ENCODE results near the gene AKR1D1.
"Not testable (repeated sequence)": the region's sequence is repeated elsewhere in the genome, so short reads cannot be mapped to it uniquely, and the experiment has no call there.

AKR1D1 gene

DNA sequence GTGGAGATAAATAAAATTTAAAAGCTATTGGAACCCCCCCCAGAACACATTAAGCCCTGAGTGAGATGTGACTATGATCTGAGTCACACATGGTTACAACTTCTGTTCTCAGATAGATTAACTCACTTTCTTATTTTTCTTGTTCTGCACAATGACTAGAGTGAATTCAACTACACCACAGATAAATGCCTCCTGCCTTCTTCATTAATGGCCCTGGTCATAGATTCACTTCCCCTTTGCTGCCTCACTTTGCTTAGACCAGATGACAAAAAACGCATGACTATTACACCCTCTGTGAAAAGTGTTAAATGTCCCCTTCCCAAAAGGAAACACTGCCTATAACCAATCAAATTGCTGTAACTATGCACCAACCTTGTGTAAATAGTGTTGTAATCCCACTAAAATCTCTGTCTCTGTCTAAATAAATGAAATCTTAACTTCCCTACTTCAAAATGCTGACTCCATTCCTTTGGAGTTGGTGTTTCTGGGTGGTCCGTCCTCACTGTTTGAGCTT lies 49.4 kb downstream of the AKR1D1 start:
- no peak for DNase-seq

DNA sequence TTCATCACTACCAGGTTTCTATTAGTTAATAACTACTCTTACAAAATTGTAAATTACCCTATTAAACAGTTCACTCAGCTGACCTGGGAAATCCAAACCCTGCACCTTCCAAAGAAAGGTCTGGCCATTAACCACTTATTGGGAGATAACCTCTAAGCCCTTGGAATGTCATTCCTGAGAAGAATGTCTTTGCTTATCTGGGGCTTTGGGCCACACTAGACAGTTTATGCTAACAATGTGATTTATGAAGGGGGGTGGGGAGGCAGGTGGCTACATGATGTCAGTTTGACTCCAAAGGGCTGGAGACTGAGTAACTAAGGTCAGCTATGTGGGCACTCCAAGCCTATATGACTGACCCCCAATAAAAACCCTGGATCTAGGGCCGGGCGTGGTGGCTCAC lies 50.7 kb downstream of the AKR1D1 start:
- DNase-seq, result no peak

DNA sequence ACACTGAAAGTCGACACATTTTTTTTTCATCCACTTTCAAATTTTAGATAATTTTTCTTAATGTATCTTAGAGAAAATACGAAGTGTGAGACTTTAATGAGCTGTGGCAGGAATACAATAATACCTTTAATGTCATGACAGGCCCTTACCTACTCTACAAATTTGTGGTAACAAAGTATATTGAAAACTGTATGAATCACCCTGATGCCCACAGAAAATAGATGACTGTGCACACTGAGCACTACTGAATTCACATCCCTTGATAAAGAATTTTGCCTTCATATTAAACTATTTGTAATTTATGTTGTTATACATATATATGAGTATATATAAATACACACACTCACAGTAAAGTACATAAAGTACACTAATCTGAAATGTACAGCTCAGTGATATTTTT lies 51.7 kb downstream of the AKR1D1 start:
- no peak for DNase-seq

DNA sequence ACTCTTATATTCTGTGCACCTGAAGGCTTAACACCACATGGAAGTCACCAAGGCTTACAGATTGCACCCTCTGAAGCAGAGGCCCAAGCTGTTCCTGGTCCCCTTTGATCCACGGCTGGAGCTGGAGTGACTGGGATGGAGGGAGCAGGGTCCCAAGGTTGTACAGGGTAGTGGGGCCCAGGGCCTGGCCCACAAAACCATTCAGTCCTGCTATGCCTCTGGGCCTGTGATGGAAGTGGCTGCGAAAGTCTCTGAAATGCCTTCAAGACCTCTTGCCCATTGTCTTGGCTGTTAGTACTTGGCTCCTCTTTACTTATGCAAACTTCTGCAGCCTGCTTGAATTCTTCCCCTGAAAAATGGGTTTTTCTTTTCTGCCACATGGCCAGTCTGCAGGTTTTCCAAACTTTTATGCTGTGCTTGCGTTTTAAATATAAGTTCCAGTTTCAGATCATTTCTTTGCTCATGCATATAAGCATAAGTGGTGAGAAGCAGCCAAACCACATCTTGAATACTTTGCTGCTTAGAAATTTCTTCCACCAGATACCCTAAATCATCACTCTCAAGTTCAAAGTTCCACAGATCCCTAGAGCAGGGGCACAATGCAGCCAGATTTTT lies 53.4 kb downstream of the AKR1D1 start:
- DNase-seq, result no peak

DNA sequence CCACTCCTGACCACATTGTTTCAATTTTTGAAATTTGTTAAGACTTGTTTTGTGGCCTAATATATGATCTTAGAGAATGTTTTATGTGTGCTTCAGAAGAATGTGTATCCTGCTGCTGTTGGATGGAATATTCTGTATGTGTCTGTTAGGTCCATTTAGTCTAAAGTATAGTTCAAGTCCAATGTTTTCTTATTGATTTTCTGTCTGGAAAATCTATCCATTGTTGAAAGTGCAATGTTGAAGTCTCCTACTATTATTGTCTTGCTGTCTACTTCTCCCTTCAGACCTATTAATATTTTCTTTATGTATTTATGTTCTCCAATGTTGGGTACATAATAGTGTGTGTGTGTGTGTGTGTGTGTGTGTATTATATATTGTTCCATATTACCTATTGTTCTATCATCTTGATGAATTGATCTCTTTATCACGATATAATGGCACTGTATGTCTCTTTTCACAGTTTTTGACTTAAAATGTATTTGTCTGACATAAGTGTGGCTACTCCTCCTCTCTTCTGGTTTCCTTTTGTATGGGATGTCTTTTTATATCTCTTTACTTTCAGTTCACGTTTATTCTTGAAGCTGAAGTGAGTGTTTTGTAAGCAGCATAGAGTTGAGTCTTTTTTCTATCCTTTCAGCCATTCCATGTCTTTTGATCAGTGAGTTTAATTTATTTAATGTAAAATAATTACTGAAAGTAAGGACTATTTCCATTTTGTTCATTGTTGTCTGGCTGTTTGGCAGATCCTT lies 61.3 kb downstream of the AKR1D1 start:
- no peak for DNase-seq

DNA sequence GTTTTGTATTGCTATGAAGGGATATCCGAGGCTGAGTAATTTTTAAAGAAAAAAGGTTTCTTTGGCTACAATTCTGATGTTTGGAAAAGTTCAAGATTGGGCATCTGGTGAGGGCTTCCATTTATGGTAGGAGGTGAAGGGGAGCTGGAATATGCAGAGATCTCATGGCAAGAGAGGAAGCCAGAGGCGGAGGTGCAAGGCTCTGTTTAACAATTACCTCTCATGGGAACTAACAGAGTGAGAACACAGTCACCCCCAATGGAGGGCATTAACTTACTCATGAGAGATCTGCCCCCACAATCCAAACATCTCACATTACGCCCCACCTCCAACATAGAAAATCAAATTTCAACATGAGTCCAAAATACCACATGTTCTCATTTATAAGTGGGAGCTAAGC lies 62.0 kb downstream of the AKR1D1 start:
- DNase-seq, result no peak

DNA sequence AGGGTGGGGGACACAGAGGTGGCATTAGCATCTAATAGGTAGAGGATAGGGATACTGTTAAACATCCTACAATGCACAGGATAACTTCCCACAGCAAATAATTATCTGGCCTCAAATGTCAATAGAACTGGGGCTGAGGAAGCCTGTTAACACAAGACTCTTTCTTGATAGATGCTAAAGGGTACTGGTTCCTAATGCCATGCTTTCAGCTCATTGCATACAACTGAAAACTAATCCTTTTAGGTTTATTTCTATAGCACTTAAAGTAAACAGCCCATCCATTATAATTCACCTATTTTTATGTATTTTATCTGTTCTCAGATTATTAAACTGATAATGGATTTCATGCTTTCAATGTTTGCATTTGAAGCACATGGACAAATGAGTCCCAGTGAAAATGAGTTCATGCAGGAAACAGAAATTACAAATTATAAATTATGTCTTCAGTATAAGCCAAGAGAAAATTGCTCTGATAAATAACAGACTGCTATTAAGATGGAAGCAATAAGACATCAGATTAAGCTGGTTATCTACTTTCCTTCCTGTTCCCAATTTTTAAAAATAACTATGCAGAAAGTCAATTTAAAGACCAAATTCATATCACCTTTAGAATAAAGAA lies 66.4 kb downstream of the AKR1D1 start:
- DNase-seq, result no peak

DNA sequence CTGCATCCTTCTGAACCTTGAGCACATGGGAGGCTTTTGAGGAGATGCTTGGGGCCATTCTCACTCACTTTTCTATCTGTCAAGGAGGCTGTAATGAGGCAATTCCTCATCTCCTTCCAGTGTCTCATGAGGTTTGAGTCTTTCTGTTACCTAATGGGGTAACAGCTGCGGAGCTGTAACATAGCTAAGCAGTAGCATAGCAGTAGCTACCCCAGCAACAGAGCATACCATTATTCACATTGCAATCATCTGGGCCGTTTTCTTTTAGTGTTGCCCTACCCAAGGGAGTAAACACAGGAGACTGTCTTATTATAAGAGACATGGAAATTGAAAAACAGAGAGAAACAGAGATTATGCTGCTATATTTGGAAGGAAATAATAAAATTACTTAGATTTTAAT lies 68.7 kb downstream of the AKR1D1 start:
- no peak for DNase-seq

DNA sequence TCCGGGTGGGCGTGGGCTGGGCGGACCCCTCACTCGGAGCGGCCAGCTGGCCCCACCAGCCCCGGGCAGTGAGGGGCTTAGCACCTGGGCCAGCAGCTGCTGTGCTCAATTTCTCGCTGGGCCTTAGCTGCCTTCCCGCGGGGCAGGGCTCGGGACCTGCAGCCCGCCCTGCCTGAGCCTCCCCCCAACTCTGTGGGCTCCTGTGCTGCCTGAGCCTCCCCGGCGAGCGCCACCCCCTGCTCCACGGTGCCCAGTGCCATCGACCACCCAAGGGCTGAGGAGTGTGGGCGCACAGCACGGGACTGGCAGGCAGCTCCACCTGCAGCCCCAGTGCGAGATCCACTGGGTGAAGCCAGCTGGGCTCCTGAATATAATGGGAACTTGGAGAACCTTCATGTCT lies 70.0 kb downstream of the AKR1D1 start:
- not testable (repeated sequence) for DNase-seq

DNA sequence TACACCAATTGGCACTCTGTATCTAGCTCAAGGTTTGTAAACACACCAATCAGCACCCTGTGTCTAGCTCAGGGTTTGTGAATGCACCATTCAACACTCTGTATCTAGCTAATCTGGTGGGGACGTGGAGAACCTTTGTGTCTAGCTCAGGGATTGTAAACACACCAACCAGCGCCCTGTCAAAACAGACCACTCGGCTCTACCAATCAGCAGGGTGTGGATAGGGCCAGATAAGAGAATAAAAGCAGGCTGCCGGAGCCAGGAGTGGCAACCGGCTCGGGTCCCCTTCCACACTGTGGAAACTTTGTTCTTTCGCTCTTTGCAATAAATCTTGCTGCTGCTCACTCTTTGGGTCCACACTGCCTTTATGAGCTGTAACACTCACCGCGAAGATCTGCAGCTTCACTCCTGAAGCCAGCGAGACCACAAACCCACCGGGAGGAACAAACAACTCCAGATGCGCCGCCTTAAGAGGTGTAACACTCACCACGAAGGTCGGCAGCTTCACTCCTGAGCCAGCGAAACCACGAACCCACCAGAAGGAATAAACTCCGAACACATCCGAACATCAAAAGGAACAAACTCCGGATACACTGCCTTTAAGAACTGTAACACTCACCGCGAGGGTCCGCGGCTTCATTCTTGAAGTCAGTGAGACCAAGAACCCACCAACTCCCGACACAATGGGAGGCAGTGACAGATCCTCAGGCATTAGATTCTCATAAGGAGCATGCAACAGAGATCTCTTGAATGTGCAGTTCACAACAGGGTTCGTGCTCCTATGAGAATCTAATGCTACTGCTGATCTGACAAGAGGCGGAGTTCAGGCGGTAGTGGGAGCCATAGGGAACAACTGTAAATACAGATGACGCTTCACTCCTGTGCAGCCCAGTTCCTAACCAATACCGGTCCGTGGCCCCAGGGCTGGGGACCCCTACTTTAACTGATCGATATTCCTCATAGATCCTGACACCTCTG lies 70.8 kb downstream of the AKR1D1 start:
- DNase-seq, result not testable (repeated sequence)

DNA sequence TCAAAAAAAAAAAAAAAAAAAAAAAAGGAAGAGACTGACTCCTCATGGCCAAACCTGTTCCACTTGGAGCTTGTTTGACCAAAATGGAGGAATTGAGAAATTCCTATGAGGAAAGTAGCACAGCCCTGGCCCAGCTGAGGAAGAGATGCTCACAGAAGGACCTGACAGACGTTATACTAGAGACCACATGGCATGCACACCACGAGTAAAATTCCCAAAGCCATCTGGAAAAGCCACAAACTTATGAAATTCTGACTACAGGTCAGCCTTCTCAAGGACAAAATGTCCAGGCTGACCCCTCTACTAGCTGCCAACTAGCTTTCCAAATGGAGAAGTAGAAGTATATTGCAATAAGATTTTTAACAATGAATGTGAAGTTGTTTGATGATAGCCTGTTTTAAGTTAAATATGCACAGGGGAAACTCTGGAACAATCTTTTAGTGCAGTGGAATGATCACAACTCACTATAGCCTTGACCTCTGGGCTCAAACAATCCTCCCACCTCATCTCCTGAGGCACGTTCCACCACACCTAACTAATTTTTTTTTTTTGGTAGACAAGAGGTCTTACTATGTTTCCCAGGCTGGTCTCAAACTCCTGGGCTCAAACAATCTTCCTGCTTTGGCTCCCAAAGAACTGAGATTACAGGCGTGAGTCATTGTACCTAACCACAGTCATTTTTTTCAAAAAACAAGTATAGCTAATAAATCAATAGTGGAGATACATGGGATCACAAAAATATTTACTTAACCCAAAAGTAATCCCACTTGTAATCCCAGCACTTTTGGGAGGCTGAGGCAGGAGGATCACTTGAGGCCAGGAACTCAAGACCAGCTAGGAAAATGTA lies 75.7 kb downstream of the AKR1D1 start:
- DNase-seq, result no peak

DNA sequence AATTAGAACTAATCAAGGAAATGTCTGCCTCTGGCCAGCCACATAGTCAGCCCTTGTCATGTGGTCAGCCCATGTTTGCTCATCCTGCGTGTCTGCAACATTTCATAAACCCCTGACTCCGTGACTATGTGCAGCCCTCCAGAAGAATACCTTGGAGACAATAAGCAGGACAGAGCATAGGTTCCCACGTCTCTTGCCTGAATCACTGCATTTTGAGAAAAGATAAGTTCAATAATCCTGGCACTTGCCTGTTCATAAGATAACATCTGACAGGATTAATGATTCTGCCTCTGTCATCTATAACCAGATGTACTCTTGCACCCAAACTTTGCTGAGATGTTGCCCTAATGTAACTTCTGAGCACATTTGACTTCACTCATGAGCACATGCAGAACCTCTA lies 78.4 kb downstream of the AKR1D1 start:
- no peak for DNase-seq

DNA sequence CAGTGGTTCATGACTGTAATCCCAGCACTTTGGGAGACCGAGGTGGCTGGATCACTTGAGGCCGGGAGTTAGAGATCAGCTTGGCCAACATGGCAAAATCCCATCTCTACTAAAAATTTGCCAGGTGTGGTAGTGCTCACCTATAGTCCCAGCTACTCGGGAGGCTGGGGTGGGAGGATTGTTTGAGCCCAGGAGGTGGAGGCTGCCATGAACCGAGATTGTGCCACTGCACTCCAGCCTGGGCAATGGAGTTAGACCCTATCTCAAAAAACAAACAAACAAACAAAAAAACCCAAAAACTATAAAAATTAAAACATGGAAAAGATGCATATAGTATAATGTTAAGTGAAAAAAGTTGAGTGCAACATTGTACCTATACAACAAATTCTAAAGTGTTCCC lies 81.4 kb downstream of the AKR1D1 start:
- no peak for DNase-seq

DNA sequence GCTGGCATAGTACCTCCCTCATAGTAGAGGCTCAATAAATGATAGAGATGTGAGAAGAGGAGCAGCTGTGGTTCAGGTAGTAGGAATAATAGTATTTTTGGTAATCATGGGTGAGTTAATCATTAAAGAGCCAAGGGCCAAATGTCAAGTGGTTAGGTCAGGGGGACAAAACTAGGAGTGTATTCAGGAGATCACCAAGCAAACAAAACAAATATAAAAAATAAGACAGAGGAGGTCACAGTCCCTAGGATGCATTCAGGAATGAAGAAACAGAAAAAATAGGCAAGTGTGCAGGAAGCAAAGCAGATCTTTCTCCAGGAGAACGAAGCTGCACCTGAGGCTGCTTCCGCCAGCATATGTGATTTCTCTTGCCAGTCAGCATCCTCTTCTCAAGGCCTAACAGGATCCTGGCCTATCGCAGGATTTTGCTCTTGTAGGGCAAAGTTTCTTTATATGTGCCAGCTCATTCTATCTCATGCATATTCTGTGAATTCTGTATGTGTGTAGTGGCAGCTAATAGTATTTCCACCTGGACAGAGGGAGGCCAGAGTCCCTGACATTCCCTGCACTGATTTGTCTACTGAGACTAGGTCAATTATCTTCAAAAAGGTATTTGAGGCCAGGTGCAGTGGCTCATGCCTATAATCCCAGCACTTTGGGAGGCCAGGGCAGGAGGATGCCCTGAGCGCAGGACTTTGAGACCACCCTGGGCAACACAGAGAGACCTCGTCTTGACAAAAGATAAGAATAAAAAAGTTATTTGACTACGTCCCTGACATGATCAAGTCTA lies 82.7 kb downstream of the AKR1D1 start:
- DNase-seq, result no peak

DNA sequence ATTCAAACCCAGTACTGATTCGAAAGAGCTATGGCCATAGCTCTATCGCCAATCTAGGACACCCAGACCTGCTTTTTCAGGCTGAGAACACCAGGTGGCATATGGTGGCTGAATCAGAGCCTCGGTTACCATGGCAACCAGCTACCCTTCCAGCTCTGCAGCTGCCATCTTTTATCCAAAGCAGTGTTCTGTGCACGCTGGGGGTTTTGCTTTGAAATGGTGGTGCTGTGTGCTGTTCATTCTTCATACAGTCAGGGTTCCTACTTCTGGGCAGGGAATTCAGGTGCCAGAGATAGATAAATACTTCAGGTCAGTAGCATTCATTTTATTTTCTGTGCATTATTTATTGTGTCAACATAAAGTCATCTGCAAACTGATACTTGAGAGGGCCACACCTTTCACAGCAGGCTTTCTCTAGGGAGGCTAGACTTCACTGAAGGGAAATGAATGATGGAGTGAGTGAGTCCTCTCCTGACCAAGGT lies 85.4 kb downstream of the AKR1D1 start:
- DNase-seq, result peak; percentile 9

DNA sequence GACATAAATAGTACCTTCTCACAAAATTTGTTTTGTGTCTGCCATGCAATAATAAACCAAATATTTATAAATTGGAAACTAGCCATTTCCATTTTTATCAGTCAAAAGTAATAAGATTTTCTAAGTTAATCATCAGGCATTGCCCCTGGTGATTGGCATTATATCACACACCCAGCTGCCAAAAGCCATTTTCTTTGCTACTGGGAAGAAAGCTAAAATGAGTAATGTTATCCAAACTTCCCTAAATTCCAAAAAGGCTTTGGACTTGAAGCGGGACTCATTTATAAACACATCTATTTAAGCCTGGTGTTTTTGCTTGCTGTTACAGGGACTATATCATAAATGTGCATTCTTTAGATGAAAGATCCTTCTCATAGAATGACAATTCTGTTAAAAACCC lies 86.0 kb downstream of the AKR1D1 start:
- DNase-seq, result no peak

DNA sequence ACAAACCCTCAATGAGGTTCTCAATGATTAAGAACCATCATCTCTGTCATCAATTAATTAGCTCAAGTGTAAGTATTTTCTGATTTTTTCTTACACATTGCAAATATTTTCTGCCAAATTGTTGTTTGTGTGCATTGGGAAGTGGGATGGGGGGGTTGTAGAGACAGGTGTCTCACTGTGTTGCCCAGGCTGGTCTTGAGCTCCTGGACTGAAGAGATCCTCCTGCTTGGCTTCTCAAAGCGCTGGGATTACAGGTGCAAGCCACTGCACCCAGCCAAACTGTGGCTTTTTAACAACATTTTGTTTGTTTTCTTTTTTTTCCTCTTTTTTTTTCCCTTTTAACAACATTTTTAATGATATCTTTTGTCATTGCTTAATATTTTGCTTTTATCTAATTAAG lies 87.5 kb downstream of the AKR1D1 start:
- DNase-seq, result no peak

DNA sequence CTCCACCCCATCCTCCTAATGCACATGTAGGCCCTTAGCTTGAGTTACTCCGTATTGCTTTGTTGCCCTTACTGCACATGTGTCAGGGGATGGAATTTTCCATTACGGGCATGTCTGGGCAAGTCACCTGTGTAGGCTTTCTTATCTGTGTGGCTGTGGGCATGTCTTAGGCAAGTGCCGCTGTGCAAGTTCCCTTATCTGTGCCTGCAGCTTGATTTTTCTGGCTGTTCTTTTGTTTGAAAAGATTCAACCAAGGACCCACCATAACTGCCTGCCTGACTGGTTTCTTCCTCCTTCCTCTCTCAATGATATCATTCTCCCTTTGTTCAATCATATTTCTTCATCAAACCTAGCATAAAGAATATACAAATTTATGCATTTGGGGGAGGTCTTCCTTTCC lies 88.5 kb downstream of the AKR1D1 start:
- DNase-seq, result no peak

DNA sequence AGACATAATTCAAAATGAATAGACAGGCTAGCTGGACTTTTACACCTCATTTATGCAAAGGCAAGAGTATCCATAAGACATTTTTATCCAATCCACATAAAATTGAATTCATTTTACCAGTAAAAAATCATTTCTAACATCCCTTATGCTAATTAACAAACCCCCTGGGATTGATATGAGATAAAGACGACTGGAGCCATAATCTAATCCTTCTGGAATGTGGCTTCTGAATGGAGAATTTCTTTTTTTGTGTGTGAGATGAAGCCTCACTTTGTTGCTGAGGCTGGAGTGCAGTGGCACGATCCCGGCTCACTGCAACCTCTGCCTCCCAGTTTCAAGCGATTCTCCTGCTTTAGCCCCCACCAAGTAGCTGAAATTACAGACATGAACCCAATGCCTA lies 90.4 kb downstream of the AKR1D1 start:
- no peak for DNase-seq

DNA sequence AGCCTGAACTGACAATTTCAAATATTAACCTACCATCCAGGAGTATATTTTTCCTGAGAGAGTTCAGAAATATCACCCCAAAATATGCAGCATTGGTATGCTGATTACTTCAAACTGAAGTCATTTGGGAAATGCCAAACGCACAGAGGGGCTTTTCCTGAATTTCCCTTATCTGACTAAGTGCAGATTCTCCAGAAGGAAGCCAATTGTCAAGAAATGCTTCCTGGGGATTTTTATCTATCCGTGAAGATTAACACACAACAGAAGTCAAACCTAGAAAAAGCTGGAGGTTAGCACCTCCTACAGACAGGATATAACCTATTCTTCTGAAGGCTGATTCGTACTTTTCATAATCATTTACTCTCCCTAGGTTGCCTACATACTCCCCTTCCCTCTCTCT lies 91.0 kb downstream of the AKR1D1 start:
- DNase-seq, result no peak

DNA sequence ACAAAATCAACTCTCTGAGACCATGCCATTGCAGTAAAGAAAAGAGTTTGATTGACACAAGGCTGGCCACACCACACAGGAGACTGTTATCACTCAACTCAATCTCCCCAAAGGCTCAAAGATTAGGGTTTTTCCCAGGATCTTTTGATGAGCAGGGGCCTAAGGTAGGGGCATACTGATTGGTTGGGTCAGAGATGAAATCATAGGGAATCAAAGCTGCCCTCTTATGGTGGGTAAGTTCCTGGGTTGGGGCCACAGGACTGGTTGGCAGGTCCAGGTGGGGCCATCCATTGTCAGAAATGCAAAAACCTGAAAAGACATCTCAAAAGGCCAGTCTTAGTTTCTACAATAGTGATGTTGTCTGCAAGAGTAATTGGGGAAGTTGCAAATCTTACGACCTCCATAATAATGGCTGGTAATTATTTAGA lies 91.6 kb downstream of the AKR1D1 start:
- DNase-seq, result no peak
